ENCODE results near the gene RIPOR2.
"Not testable (repeated sequence)": the region's sequence is repeated elsewhere in the genome, so short reads cannot be mapped to it uniquely, and the experiment has no call there.

RIPOR2 gene

DNA sequence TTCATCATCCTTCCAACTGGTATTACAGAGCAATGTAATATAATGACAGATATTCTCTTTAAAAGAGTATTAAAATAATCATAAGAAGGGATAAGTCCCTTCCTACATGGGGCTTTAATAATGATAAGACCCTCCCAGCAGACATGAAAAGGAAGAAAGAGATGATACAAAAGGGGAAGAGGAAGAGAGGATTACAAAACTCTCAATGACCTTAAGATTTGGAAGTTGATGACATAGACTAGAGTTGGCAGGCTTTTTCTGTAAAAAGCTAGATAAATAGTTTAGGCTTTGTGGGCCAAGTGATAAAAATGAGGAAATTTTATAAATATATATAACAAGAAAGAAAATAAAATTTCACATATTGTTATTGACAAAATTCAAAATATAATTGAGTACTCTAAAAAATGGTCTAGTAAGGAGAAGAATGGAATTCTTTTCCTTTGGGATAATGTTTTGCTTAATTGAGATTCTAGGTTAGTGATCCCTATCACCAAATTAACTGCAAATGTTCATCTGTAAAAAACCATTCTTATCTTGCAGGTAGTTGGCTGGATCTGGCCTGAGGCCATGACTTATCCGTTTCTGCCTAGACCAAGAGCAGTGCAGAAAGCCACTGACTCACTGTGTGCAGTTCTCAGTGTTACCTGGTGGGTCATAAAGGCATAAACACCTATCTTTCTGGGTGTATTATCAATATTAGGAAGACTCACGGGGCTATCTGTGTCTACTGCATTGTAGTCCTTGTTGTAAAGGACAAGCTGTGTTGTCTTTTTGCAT lies 11.0 kb downstream of the RIPOR2 start:
- H3K36me3 Mint-ChIP-seq: peaks cover 27% of the 10 kb centered on the region
- ATAC-seq: peak; percentile 71

DNA sequence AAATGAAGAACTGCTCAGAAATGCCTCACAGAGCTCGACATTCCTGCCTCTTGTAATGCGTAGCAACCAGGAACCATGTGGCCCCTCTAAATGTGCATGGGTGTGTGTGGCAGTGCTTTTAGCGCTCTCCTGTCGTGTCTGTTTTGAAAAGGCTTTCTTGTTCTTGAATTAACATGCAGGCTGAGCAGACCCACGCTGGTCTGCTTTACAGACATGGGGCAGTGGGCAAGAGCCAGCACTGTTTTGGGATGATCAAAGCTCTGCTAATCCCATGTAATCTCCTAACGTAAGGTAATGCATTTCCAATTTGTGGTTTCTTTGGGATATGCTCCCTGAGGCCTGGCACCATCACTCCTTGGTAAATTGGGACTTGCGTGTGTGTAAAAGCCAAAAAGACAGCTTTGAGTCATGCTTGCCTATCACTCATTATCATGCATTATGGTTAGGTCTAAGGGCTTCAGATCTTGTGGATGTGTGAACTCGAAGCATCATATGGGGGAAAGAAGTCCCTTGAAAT lies 11.8 kb downstream of the RIPOR2 start:
- peak overlapping the region; percentile 93 for H3K4me3 Mint-ChIP-seq
- peaks cover 19% of the 10 kb centered on the region for H3K36me3 Mint-ChIP-seq
- H3K9me3 Mint-ChIP-seq: peaks cover 5% of the 10 kb centered on the region
- ATAC-seq (peak; percentile 61), DNase-seq (ENCODE audit: low spot score in 2 of 2) (no peak)
- H3K27ac Mint-ChIP-seq: peak overlapping the region; percentile 86
- peaks cover 89% of the 10 kb centered on the region for H3K4me1 Mint-ChIP-seq

More for the DNA sequence above, 11.0 kb downstream of the RIPOR2 start:
- H3K4me3 Mint-ChIP-seq: peak overlapping the region; percentile 93
- peaks cover 89% of the 10 kb centered on the region for H3K4me1 Mint-ChIP-seq
- peaks cover 5% of the 10 kb centered on the region for H3K9me3 Mint-ChIP-seq
- no peak for DNase-seq (ENCODE audit: low spot score in 2 of 2)
- peak overlapping the region; percentile 91 for H3K27ac Mint-ChIP-seq

DNA sequence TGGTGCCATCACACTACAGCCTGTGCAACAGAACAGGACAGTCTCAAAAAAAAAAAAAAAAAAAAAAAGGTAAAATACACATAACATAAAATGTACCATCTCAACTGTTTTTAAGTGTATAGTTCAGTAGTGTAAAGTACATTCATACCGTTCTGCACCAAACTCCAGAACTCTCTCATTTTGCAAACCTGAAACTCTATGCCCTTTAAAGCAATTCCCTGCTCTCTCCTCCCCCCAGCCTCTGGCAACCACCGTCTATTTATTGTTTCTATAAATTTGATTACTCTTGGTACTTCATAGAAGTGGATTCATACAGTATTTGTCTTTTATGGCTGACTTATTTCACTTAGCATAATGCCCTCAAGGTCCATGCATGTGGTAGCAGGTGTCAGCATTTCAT lies 12.9 kb downstream of the RIPOR2 start:
- ATAC-seq: peak; percentile 29
- Mint-ChIP-seq H3K4me1 (peaks cover 93% of the 10 kb centered on the region), H3K27ac (peak overlapping the region; percentile 87), H3K4me3 (peak overlapping the region; percentile 68), H3K36me3 (peaks cover 19% of the 10 kb centered on the region), H3K9me3 (peaks cover 5% of the 10 kb centered on the region)
- no peak for DNase-seq (ENCODE audit: low spot score in 2 of 2)

DNA sequence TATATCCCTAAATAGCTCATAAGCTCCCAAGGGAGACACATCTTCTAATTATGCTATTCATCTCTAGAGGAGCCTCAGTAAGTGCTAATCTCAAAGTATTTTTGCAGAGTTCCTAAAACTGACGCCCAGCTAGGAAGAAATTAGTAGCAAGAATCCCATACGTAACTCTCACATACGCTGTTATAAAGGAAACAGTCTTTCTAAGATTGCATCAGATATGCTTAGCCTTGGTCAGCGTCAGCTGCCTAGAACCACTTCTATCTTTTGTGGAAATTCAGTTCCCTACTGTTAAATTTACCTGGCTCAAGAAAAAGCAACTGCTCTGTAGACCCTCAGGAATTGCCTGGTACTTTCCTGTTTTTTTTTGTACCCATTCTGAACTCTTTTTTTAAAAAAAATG lies 13.6 kb downstream of the RIPOR2 start:
- Mint-ChIP-seq H3K4me1 (peaks cover 88% of the 10 kb centered on the region), H3K27ac (peak overlapping the region; percentile 87), H3K36me3 (peaks cover 12% of the 10 kb centered on the region), H3K9me3 (peaks cover under 1% of the 10 kb centered on the region), H3K4me3 (peak overlapping the region; percentile 68)
- DNase-seq (ENCODE audit: low spot score in 2 of 2): no peak
- ATAC-seq: peak; percentile 34

DNA sequence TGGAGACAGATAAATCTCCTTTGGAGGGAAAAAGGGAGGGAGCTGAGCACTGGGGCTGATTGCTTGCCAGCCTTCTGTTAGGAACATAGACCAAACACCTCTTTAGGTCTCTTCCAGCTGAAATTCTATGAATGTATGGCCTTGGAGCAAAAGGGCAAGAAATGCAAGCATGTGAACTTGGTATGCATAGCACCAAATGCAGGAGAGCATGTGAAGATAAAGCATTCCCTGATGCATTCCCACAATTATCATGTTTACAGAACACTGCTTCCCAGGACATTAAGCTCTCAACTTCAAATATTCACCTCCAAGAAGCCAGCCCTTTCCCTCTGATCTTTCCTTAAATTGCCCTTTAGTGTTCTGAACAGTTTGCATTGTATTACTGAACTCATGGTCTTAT lies 15.6 kb downstream of the RIPOR2 start:
- Mint-ChIP-seq H3K4me1 (peaks cover 83% of the 10 kb centered on the region), H3K4me3 (peak overlapping the region; percentile 68), H3K9me3 (no peaks in the 10 kb centered on the region), H3K27ac (peak overlapping the region; percentile 87), H3K36me3 (no peaks in the 10 kb centered on the region)
- ATAC-seq (no peak), DNase-seq (ENCODE audit: low spot score in 2 of 2) (no peak)

DNA sequence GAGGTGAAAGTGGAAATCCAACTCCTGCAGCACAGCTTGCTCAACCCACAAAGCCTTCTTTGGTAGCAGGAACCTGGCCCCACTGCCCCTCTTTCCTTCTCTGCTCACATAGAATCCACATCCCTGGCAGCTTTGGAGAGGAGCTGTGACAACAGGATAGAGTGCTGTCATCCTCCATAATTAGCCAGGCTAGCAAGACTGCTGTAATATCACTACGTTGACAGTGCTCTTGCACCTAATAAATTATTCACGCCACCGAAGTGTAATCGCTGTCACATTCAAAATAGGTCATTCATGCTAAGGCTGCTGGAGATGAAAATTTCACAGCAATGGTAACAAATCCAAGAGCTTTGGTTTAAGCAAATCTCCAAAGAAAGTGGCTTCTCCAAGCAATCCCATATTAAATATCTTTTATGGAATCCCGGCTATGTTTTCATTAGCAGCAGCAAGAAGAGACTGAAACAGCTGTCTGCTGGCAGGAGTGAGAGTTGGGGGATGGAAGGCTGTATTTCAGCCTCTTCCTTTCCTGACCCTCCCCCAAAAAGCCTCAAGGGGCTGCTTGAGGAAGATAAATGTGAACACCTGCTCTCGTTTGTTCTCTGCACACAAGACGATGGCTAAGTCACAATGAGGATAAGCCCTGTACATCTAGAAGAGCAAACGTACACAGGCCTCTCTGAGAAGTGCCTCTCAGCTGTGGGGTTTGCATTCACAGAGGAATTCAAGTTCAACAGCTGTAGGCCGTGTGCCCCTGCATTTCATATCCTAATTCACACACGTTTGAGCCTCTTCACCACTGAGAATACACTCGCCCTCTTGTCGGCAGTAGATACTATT lies 16.5 kb downstream of the RIPOR2 start:
- H3K9me3 Mint-ChIP-seq: no peaks in the 10 kb centered on the region
- ATAC-seq: peak; percentile 12
- H3K27ac Mint-ChIP-seq: peak overlapping the region; percentile 87
- DNase-seq (ENCODE audit: low spot score in 2 of 2): no peak
- peaks cover 83% of the 10 kb centered on the region for H3K4me1 Mint-ChIP-seq
- peak overlapping the region; percentile 68 for H3K4me3 Mint-ChIP-seq
- no peaks in the 10 kb centered on the region for H3K36me3 Mint-ChIP-seq

DNA sequence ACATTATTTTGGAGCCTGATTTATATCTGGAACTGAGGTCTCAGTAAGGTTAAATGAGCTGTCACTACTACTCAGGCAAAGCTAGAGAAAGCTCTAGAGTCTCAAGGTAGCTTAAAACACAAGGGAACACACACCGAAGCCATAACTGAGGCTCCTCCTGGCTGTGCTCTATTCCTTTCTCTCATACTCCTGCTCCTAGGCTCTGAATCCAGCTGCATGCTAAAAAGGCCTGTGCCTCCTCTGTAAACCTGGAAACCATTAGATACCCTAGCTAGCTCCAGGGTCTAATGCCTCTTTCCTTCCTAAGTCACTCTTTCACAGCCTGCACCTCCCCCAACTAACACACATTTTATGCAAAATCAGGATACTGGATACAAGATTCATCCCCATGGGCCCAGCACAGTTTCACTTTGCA lies 17.1 kb downstream of the RIPOR2 start:
- H3K36me3 Mint-ChIP-seq: no peaks in the 10 kb centered on the region

DNA sequence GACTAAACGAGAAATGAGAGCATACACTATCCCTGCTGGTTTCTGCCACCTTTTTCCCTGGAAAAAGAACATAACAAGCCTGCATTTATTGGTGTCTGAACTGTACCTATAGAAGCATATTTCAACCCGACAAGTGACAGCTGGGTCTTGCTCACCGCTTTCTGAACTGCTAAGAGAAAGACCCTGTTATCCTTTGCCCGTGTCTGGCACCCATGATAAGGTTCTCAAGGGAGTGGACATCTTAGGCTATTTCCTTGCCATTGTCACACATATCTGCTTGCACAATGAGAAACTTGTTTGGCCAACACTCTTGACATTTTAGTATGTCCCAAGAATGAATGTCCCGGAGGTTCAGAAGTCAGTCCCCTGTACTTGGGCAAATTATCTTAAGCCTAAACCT lies 19.3 kb downstream of the RIPOR2 start:
- no peaks in the 10 kb centered on the region for H3K9me3 Mint-ChIP-seq
- ATAC-seq: no peak
- DNase-seq (ENCODE audit: low spot score in 2 of 2): no peak
- peak overlapping the region; percentile 97 for H3K27ac Mint-ChIP-seq
- H3K4me1 Mint-ChIP-seq: peaks cover 89% of the 10 kb centered on the region
- H3K36me3 Mint-ChIP-seq: peaks cover 6% of the 10 kb centered on the region
- peak overlapping the region; percentile 95 for H3K4me3 Mint-ChIP-seq

More for the DNA sequence above, 17.1 kb downstream of the RIPOR2 start:
- Mint-ChIP-seq H3K9me3 (no peaks in the 10 kb centered on the region), H3K27ac (peak overlapping the region; percentile 87), H3K4me3 (peak overlapping the region; percentile 68), H3K4me1 (peaks cover 84% of the 10 kb centered on the region)
- ATAC-seq (peak; percentile 39), DNase-seq (ENCODE audit: low spot score in 2 of 2) (no peak)

DNA sequence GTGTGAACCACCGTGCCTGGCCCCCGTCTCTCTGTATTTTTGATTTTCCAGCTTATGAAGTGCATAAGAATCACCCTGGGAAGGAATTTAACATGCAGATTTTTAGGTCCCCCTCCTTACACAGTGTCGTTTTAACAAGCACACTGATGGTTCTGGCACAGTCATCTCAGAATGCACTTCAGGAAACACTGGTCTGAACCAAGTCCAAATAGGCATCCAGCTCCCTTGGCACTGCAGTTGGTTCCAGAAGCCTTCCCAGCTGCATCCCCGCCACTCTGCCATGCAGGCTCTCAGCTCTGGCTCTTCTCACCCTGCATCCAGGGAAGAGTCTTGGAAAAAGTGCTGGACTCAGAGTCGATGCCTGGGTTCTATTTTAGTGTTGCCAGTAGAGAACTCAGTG lies 20.1 kb downstream of the RIPOR2 start:
- Mint-ChIP-seq H3K9me3 (no peaks in the 10 kb centered on the region), H3K4me1 (peaks cover 81% of the 10 kb centered on the region), H3K36me3 (peaks cover 11% of the 10 kb centered on the region), H3K4me3 (peak overlapping the region; percentile 95), H3K27ac (peak overlapping the region; percentile 97)
- DNase-seq (ENCODE audit: low spot score in 2 of 2): no peak
- ATAC-seq: no peak

DNA sequence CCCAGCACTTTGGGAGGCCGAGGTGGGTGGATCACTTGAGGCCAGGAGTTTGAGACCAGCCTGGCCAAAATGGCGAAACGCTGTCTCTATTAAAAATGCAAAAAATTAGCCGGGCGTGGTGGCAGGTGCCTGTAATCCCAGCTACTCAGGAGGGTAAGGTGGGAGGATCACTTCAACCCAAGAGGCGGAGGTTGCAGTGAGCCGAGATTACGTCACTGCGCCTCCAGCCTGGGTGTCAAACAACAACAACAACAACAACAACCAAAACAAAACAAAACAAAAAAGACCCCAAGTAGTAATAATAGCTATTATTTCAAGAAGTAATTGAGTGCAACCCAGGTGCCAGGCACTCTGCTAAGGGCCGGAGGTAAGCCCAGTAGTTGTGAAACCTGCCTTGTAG lies 21.7 kb downstream of the RIPOR2 start:
- H3K36me3 Mint-ChIP-seq: peaks cover 21% of the 10 kb centered on the region
- peak overlapping the region; percentile 95 for H3K4me3 Mint-ChIP-seq
- H3K4me1 Mint-ChIP-seq: peaks cover 79% of the 10 kb centered on the region

DNA sequence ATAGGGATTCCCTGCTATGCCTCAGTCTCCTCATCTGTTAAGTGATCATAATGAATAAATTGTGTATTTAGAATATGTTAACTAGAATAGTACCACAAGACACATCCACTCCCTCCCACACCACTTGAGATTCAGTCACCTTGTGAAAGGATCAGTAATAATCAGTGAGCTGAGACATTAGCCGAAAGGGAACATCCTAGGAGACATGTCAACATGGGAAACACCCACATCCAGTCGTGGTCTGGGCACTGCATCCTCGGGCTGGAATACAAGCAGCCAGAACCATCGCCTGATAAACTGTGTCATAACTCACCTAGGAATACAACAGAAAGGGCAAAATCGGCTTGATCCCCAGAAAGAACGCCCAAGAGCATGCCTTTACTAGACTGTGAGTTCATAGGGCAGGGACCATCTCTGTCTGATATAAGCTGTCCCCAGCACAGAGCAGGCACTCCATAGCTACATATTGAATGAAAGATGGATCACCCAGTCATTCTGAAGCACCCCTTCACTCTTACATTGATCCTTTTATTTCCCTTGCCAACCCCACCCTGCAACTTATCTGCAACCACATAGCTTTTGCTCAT lies 23.9 kb downstream of the RIPOR2 start:
- peaks cover 86% of the 10 kb centered on the region for H3K4me1 Mint-ChIP-seq
- no peak for DNase-seq (ENCODE audit: low spot score in 2 of 2)
- H3K27ac Mint-ChIP-seq: peak overlapping the region; percentile 97
- H3K9me3 Mint-ChIP-seq: no peaks in the 10 kb centered on the region
- ATAC-seq: no peak
- peak overlapping the region; percentile 95 for H3K4me3 Mint-ChIP-seq
- peaks cover 26% of the 10 kb centered on the region for H3K36me3 Mint-ChIP-seq

More for the DNA sequence above, 21.7 kb downstream of the RIPOR2 start:
- H3K27ac Mint-ChIP-seq: peak overlapping the region; percentile 97
- not testable (repeated sequence) for ATAC-seq; DNase-seq (ENCODE audit: low spot score in 2 of 2); H3K9me3 Mint-ChIP-seq

DNA sequence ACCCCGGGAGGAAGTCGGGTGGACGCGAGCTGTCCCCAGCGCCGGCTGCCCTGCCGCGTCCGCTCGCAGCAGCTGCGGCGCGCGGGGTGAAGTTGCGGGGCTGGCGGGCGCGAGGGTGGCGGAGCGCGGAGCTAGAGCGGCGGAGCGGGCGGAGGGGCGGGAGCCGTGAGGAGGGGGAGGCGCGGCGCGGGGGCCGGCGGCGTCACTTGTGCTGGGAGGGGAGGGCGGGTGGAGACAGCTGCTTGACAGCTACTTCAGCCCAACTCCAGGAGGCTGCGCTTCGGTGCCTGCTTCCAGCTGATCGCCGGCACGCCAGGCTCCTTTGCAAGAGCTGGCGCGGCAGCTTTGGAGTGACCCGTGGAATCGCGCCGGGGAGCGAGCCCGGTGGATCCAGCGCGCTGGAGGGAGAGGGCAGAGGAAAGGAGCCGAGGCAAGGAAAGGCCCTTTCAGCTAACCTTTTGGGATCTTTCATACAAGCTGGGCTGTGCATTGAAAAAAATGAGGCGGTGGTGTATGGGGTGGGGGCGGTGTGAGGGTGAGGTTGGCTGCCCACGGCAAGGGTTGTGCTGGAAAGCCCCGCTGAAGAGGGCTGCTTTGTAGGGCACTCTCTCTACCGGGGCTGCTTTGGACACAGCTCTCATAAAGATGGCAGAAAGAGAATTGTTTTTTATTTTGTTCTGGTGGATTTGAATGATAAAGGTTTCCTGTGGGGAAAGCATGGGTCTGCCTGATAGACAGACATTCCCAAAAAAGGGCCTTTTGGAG lies 24.6 kb downstream of the RIPOR2 start:
- ATAC-seq (peak; percentile 55), DNase-seq (ENCODE audit: low spot score in 2 of 2) (peak in 1 of 2 donors; percentile 35)
- no peaks in the 10 kb centered on the region for H3K9me3 Mint-ChIP-seq
- H3K4me3 Mint-ChIP-seq: peak overlapping the region; percentile 95
- H3K36me3 Mint-ChIP-seq: peaks cover 26% of the 10 kb centered on the region
- H3K27ac Mint-ChIP-seq: peak overlapping the region; percentile 97
- peaks cover 88% of the 10 kb centered on the region for H3K4me1 Mint-ChIP-seq

DNA sequence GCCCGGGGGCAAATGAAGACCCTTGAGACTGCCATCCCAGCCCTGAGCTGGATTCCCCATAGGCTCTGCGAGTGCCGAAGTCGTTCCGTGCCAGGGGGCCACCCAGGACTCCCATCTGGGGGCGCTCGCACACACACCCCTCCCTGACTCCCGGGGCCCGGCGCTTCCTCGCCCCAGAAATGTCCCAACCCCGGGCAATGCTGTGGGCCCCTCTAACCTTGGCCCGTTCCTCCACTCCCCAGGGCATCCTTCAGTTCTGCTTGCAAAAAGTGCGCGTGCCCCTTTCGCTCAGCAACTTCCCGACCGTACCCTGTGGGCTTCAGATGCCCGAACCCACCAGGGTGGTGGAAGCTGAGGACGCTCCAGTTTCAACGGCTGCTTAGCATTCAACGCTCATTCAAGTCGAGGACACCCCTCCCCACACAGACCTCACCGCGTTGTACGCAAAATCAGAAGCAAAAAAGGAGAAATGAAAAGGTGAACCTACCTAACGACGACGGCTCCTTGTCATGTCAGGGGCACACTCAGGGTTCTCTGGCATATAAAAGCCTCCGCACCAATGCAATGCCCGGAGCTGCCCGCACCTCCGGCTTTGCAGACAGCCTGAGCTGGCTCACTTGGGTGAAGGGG lies 25.3 kb downstream of the RIPOR2 start:
- H3K4me3 Mint-ChIP-seq: peak overlapping the region; percentile 95

More for the DNA sequence above, 25.3 kb downstream of the RIPOR2 start:
- H3K36me3 Mint-ChIP-seq: peaks cover 26% of the 10 kb centered on the region
- ATAC-seq (peak; percentile 58), DNase-seq (ENCODE audit: low spot score in 2 of 2) (peak in 1 of 2 donors; percentile 78)
- peak overlapping the region; percentile 97 for H3K27ac Mint-ChIP-seq
- peaks cover 87% of the 10 kb centered on the region for H3K4me1 Mint-ChIP-seq
- H3K9me3 Mint-ChIP-seq: no peaks in the 10 kb centered on the region

Measured in stimulated activated effector memory CD8-positive, alpha-beta T cell treated with anti-CD3 and anti-CD28 coated beads, Interleukin-12 subunit alpha, Interleukin-12 subunit beta, amount 100 ng/mL, for 72 hours (primary cell).